NCI-H2081 (cell line): Measurements from ENCODE around the gene MBD5.

ENCODE experiments used
- DNase-seq, 2 experiments: peaks; one replicate each; lab custom pipeline; 2025; lab: John Stamatoyannopoulos, UW

MBD5 gene

GRCh38 chr2:148023861-148024260, 3.0 kb downstream of the MBD5 start:
- DNase-seq: no peak

GRCh38 chr2:148026573-148026972, 5.7 kb downstream of the MBD5 start:
- DNase-seq: no peak

DNA sequence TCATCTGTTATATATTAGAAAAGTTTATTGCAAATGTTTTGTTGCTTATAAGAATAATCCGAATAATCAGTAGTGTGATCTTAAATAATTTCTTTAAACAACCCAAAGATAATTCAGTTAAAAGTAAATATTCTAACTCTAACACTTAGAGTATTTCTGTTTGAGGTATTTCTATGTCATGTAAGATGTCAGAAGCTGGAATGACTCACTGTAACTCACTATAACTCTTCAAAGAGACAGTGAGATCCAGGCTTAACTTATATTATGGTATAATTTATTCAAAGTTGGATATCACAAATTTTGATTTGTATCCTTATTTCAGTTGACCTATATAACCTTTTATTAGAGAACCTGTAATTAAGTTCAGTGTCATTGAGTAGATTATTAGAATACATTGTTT, 6.9 kb downstream of the MBD5 start:
- no peak for DNase-seq

GRCh38 chr2:148028781-148029180, 7.9 kb downstream of the MBD5 start:
- no peak for DNase-seq

DNA sequence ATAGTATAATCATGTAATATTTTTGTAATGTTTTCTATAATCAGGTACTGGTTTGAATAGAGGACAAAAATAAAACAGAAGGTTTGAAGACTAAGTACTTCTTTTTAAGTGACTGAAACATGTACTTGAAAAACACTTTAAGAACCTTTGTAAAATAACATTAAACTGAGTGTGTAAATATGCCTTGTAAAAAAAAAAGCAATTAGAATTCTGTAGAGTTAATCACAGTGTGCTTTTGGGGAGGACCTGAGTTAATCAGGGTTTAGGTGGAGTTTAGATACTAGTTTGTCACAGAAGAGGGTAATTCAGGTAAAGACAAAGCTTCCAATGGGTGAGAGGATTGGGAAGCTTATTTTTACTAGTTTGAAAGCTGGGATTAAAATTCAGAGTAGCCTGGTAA, 10.3 kb downstream of the MBD5 start:
- no peak for DNase-seq

- no peak for DNase-seq
These were observed 11.3 kb downstream of the MBD5 start for GRCh38 chr2:148032215-148032614.

- no peak for DNase-seq
These were observed 18.9 kb downstream of the MBD5 start for GRCh38 chr2:148039783-148040182.

- DNase-seq: no peak
These were observed 21.3 kb downstream of the MBD5 start for GRCh38 chr2:148042219-148042618.

- no peak for DNase-seq
These were observed 23.4 kb downstream of the MBD5 start for GRCh38 chr2:148044322-148044721.

GRCh38 chr2:148046802-148047201, 25.9 kb downstream of the MBD5 start:
- no peak for DNase-seq

GRCh38 chr2:148048475-148049221, 27.8 kb downstream of the MBD5 start:
- no peak for DNase-seq

- no peak for DNase-seq
These were observed 28.4 kb downstream of the MBD5 start for GRCh38 chr2:148049284-148049683.

DNA sequence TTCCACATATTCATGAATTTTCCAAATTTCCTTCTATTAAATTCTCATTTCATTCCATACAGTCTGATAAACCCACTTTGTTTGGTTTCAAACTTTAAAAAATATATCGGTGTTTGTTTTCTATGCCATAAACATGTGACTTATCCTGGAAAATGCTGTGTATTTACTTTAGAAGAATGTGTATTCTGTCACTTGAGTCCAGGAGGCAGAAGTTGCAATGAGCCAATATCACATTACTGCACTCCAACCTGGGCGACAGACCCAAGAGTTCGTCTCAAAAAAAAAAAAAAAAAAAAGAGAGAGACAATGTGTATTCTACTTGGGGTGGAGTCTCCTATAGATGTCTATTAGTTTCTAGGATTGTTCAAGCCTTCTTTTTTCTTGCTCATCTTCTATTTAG, 31.8 kb downstream of the MBD5 start:
- no peak for DNase-seq

- DNase-seq: no peak
These were observed 37.8 kb downstream of the MBD5 start for GRCh38 chr2:148058641-148059040.

- no peak for DNase-seq
These were observed 42.7 kb downstream of the MBD5 start for GRCh38 chr2:148063633-148064032.

DNA sequence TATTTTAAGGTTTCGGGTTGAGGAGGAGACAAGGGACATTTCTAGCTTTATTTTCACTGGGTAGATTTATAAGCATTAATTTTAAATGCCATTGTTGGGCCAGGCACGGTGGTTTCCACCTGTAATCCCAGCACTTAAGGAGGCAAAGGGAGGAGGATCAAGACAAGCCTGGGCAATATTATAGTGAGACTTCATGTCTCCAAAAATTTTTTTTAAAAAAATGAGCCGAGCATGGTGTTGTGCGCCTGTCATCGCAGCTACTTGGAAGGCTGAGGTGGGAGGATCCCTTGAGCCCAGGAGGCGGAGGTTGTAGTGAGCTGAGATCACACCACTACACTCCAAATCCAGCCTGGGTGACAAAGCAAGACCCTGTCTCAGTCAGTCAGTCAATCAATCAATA, 45.0 kb downstream of the MBD5 start:
- no peak for DNase-seq

GRCh38 chr2:148067801-148068200, 46.9 kb downstream of the MBD5 start:
- peak in 1 of 2 experiments; percentile 13 for DNase-seq

- DNase-seq: no peak
These were observed 50.5 kb downstream of the MBD5 start for GRCh38 chr2:148071351-148071750.

DNA sequence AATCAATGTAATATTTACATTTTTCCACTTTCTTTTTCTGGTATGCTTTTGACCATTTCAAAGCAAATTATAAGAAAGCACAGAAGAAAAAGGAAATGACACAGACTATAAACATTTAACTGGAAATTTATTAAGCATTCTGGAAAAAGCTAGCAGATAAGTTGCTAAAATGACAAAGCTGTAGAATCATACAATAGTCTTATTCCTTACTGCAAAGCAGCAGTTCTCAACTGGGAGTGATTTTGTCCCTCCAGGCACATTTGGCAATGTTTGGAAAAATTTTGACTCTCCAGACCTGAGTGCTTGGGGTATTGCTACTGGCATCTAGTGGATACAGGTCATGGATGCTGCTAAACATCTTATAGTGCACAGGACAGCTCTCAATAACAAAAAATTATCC, 75.1 kb downstream of the MBD5 start:
- no peak for DNase-seq

- DNase-seq: no peak
These were observed 81.8 kb downstream of the MBD5 start for GRCh38 chr2:148102641-148103040.

GRCh38 chr2:148103946-148104345, 83.1 kb downstream of the MBD5 start:
- no peak for DNase-seq

GRCh38 chr2:148106331-148106730, 85.4 kb downstream of the MBD5 start:
- no peak for DNase-seq

- no peak for DNase-seq
These were observed 87.5 kb downstream of the MBD5 start for GRCh38 chr2:148108385-148108784.

GRCh38 chr2:148110184-148110583, 89.3 kb downstream of the MBD5 start:
- DNase-seq: no peak
